VCaP (cell line): ENCODE data around the gene MUS81.

Source experiments
- H3K27ac ChIP-seq: fragments of 450-650 bp; 2 replicates; pipeline ENCODE4 v1.5.1; 2017
- TF ChIP-seq, protein P1 (sequence below): fragments of 450-650 bp; conservative IDR thresholded peaks from 2 replicates; pipeline ENCODE4 v1.5.1; 2017; ENCODE audit warnings: mild to moderate bottlenecking, moderate library complexity

MUS81 gene

DNA sequence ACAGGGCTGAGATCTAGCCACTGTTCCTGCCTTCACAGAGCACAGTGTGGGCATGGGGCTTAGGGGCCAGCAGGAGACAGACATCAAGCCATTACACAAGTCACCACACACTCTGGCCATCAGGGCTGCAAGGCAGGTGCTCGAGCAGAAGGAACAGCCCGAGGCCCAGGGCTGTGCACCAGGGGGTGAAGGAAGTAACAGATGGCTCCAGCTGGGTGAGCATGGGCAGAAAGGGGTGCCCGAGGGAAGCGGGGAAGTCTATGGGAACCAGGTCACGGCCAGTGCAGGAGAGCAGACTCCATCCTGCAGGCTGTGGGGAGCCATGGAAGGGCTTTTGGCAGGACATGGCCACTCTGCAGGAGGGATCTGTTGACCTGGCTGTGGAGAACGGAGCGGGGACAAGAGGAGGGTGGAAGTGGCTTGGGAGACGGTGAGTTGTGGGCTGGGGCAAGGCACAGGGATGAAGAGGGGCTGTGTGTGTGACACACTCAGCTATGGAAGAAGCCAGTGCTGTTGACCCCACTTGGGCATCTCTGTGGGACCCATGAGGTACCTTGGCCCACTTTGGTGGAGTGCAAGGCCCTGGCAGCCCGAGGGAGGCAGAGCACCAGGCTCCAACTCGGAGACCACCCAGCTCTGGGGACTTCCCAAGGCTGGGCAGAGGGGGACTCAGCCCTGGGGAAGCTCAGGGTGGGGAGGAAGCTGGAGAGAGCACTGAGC, 55.0 kb downstream of the MUS81 start:
- TF ChIP-seq, protein P1, sequence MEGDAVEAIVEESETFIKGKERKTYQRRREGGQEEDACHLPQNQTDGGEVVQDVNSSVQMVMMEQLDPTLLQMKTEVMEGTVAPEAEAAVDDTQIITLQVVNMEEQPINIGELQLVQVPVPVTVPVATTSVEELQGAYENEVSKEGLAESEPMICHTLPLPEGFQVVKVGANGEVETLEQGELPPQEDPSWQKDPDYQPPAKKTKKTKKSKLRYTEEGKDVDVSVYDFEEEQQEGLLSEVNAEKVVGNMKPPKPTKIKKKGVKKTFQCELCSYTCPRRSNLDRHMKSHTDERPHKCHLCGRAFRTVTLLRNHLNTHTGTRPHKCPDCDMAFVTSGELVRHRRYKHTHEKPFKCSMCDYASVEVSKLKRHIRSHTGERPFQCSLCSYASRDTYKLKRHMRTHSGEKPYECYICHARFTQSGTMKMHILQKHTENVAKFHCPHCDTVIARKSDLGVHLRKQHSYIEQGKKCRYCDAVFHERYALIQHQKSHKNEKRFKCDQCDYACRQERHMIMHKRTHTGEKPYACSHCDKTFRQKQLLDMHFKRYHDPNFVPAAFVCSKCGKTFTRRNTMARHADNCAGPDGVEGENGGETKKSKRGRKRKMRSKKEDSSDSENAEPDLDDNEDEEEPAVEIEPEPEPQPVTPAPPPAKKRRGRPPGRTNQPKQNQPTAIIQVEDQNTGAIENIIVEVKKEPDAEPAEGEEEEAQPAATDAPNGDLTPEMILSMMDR: no peak
- no peak overlapping the region for H3K27ac ChIP-seq

DNA sequence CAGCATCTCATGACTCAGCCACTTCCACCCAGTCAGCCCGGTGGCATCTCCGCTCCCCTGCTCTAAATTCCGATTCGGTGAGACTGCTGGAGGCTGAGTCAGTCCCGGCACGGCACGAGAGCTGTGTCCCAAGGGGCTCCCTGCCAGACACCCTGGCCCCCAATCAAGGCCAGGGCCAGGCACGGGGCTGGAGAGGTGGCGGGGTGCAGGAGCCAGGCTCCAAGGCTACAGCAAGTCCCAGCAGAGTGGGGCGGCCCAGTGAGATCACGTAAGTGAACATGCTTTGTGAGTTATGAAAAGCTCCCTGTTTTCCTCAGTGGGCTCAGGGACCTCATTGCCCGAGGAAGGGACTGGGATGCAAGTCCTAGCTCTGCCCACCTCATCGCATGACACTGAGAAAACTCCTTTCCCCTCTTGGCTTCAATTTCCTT, 55.6 kb downstream of the MUS81 start:
- TF ChIP-seq, protein P1: no peak
- H3K27ac ChIP-seq: no peak overlapping the region
